HCT116 (cell line): Measurements from ENCODE around the gene TBC1D14. TPM values are rescaled to one million over a fixed set of nuclear protein-coding genes. Genes with fewer than 3 reads are reported as not detected.

ENCODE experiments used
- ATAC-seq: fragments of 200-7000 bp; cut with Tn5 transposase; 2 replicates; pipeline ENCODE4 v1.9.1; 2020; ENCODE audit warnings: mild to moderate bottlenecking, moderate library complexity
- BruUV-seq: library from RNA; stranded (reverse); fragments of 400-500 nt; replicated peaks from 2 replicates; lab custom pipeline; 2021; lab: Mats Ljungman, UMichigan
- CTCF ChIA-PET: fragments of 300-600 bp; sonication (Branson Sonifier 250); formaldehyde crosslinking; loops from one replicate; lab custom pipeline; 2021; ENCODE audit warnings: antibody characterized with exemption; lab: Charles Lee
- POLR2A ChIA-PET: fragments of 300-600, 350-600 bp; sonication (Branson Sonifier 250); formaldehyde crosslinking; loops from one replicate; lab custom pipeline; 2021; ENCODE audit warnings: antibody characterized with exemption; lab: Charles Lee
- RAD21 ChIA-PET, 2 experiments: fragments of 300-600 bp; sonication (Branson Sonifier 250); formaldehyde crosslinking; loops; one replicate each; lab custom pipeline; 2023; ENCODE audit warnings: low total read pairs in 2 of 2; ENCODE audit not compliant: uncharacterized antibody in 2 of 2, unreplicated experiment in 2 of 2, low non-redundant PET in 1 of 2; lab: Charles Lee
- DNase-seq: peaks from one replicate; pipeline ENCODE4 v3.0.0-alpha.2; 2010; ENCODE audit warnings: low read depth, low spot score
- H2AFZ ChIP-seq: fragments of 200-600 bp; shearing (Covaris generic), sonication (generic); 2 replicates; pipeline ENCODE4 v1.6.1; 2017; ENCODE audit warnings: low read depth, mixed run types, mixed read lengths, antibody characterized with exemption, low read length; ENCODE audit not compliant: poor library complexity, severe bottlenecking
- H3K27ac ChIP-seq: 2 replicates; pipeline ENCODE4 v1.5.1; 2012; ENCODE audit warnings: low read depth, low read length
- H3K27me3 ChIP-seq: fragments of 200-600 bp; sonication (generic); 2 replicates; pipeline ENCODE4 v1.6.1; 2016; ENCODE audit warnings: mixed run types, low read length, mixed read lengths; ENCODE audit not compliant: insufficient read depth
- H3K36me3 ChIP-seq, 2 experiments: fragments of 200-500 bp in 1 of 2; fragments of 200-600 bp in 1 of 2; sonication (Bioruptor generic) in 1 of 2; sonication (generic) in 1 of 2; 2 replicates each; pipeline versions ENCODE4 v1.5.1 to v1.6.1; 2014 to 2016; ENCODE audit warnings: low read length in 2 of 2, inconsistent platforms in 1 of 2, mixed read lengths in 1 of 2, mixed run types in 1 of 2; ENCODE audit not compliant: insufficient read depth in 2 of 2, control insufficient read depth in 1 of 2
- H3K4me1 ChIP-seq, 2 experiments: fragments of 200-600 bp in 1 of 2; sonication (generic) in 1 of 2; 2 replicates each; pipeline versions ENCODE4 v1.5.1 to v1.6.1; 2012 to 2017; ENCODE audit warnings: low read length in 2 of 2, inconsistent platforms in 1 of 2, mild to moderate bottlenecking in 1 of 2, mixed read lengths in 1 of 2, mixed run types in 1 of 2, moderate library complexity in 1 of 2; ENCODE audit not compliant: insufficient read depth in 2 of 2, control insufficient read depth in 1 of 2
- H3K4me2 ChIP-seq: fragments of 200-600 bp; sonication (generic); 2 replicates; pipeline ENCODE4 v1.6.1; 2017; ENCODE audit warnings: mixed run types, low read length, mixed read lengths
- H3K4me3 ChIP-seq, 2 experiments: fragments of 200-600 bp in 1 of 2; sonication (generic) in 1 of 2; replicated peaks in 1 of 2; 2 replicates each; pipeline ENCODE4 v1.5.1; 2011 to 2016; ENCODE audit warnings: low read length in 2 of 2, control low read depth in 1 of 2, low read depth in 1 of 2, mild to moderate bottlenecking in 1 of 2, mixed read lengths in 1 of 2, mixed run types in 1 of 2
- H3K79me2 ChIP-seq: fragments of 200-600 bp; sonication (generic); 2 replicates; pipeline ENCODE4 v1.6.1; 2017; ENCODE audit warnings: mild to moderate bottlenecking, mixed run types, low read length, moderate library complexity, mixed read lengths; ENCODE audit not compliant: insufficient read depth
- H3K9ac ChIP-seq: fragments of 200-600 bp; sonication (generic); 2 replicates; pipeline ENCODE4 v1.6.1; 2016; ENCODE audit warnings: low read length, mixed read lengths
- H3K9me2 ChIP-seq: fragments of 200-600 bp; sonication (generic), shearing (Covaris generic); 2 replicates; pipeline ENCODE4 v1.6.1; 2017; ENCODE audit warnings: mixed run types, mild to moderate bottlenecking, moderate library complexity; ENCODE audit not compliant: insufficient read depth
- H3K9me3 ChIP-seq, 2 experiments: fragments of 200-500 bp in 1 of 2; fragments of 200-600 bp in 1 of 2; sonication (Bioruptor generic) in 1 of 2; sonication (generic) in 1 of 2; 2 replicates each; pipeline ENCODE4 v1.6.1; 2014 to 2017; ENCODE audit warnings: low read length in 2 of 2, mixed read lengths in 2 of 2, inconsistent platforms in 1 of 2, low read depth in 1 of 2, mild to moderate bottlenecking in 1 of 2, mixed run types in 1 of 2, moderate library complexity in 1 of 2; ENCODE audit not compliant: control insufficient read depth in 1 of 2, insufficient read depth in 1 of 2
- H4K20me1 ChIP-seq: fragments of 200-600 bp; sonication (generic), shearing (Covaris generic); 2 replicates; pipeline ENCODE4 v1.6.1; 2017; ENCODE audit warnings: mixed run types, mild to moderate bottlenecking, moderate library complexity; ENCODE audit not compliant: insufficient read depth
- CBX3 ChIP-seq: IDR thresholded peaks from 2 replicates; pipeline ENCODE4 v1.6.1; 2012; ENCODE audit warnings: low read depth
- CEBPB ChIP-seq: IDR thresholded peaks from 2 replicates; pipeline ENCODE4 v1.6.1; 2012; ENCODE audit warnings: low read depth
- EZH2 ChIP-seq: fragments of 200-600 bp; sonication (generic); IDR thresholded peaks from 2 replicates; pipeline ENCODE4 v1.6.1; 2017; ENCODE audit warnings: antibody characterized with exemption, mixed run types
- EZH2phosphoT487 ChIP-seq: fragments of 200-600 bp; IDR thresholded peaks from 2 replicates; pipeline ENCODE4 v1.6.1; 2018; ENCODE audit warnings: antibody characterized with exemption, borderline replicate concordance
- FOSL1 ChIP-seq: IDR thresholded peaks from 2 replicates; pipeline ENCODE4 v1.6.1; 2012; ENCODE audit warnings: low read depth
- JUND ChIP-seq: IDR thresholded peaks from 2 replicates; pipeline ENCODE4 v1.6.1; 2012
- POLR2A ChIP-seq: IDR thresholded peaks from 2 replicates; pipeline ENCODE4 v1.7.0; 2011; ENCODE audit warnings: borderline replicate concordance; ENCODE audit not compliant: insufficient read depth, insufficient read length; ENCODE audit errors: extremely low read depth
- POLR2AphosphoS5 ChIP-seq: IDR thresholded peaks from 2 replicates; pipeline ENCODE4 v1.6.1; 2011; ENCODE audit warnings: mild to moderate bottlenecking, low read depth, low read length, moderate library complexity
- SP1 ChIP-seq: IDR thresholded peaks from 2 replicates; pipeline ENCODE4 v1.6.1; 2012; ENCODE audit warnings: low read depth
- SRF ChIP-seq: IDR thresholded peaks from 2 replicates; pipeline ENCODE4 v1.6.1; 2012; ENCODE audit warnings: low read depth
- ZNF274 ChIP-seq: fragments of 200-500 bp; sonication (Bioruptor generic); IDR thresholded peaks from 2 replicates; pipeline ENCODE4 v1.6.1; 2014; ENCODE audit warnings: mild to moderate bottlenecking, low read depth, low read length, inconsistent platforms
- intact Hi-C: fragments of 100-400 bp; cut with micrococcal nuclease; formaldehyde crosslinking; loops from 2 replicates; pipeline ENCODE4 v1.10.0; 2022
- total RNA-seq: library from RNA; stranded (reverse); gene quantifications from one replicate; pipeline ENCODE4 v1.2.1, GENCODE V29; 2021; ENCODE audit not compliant: unreplicated experiment
- TF ChIP-seq, protein P1 (sequence below): IDR thresholded peaks from 2 replicates; pipeline ENCODE4 v1.6.1; 2012; ENCODE audit warnings: low read depth
- TF ChIP-seq, protein P2 (sequence below): IDR thresholded peaks from 2 replicates; pipeline ENCODE4 v1.6.1; 2012
- TF ChIP-seq, protein P3 (sequence below): IDR thresholded peaks from 2 replicates; pipeline ENCODE4 v1.6.1; 2011; ENCODE audit warnings: mild to moderate bottlenecking, low read length, moderate library complexity; ENCODE audit not compliant: insufficient replicate concordance; ENCODE audit errors: extremely low read depth

TBC1D14 gene
- total RNA-seq, 1 experiment from 2014 or later, result 62.9 TPM

DNA sequence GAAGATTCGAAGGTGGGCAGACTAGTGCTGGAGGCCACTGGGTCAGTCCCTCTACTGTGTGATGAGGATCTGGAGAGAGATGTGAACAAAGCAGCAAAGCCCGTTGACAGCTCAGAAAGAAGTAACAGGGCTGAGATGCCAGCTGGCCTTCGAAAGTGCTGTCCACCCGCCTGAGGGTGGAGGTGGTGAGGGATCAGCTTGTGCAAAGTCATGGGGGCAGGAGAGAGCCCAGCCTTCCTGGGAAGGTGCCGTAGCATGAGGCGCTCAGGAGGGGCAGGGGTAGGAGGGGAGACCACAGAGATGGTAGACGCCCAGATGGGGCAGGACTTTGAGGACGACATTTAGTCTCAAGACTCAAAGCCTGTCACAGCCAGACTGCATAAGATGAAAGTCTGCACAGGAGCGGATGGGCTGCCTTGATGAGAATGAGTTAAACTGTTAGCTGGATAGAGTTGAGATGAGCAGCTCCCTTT lies 19.7 kb downstream of the TBC1D14 start (continued):
- TF ChIP-seq POLR2A, result no peak
- TF ChIP-seq, protein P1, sequence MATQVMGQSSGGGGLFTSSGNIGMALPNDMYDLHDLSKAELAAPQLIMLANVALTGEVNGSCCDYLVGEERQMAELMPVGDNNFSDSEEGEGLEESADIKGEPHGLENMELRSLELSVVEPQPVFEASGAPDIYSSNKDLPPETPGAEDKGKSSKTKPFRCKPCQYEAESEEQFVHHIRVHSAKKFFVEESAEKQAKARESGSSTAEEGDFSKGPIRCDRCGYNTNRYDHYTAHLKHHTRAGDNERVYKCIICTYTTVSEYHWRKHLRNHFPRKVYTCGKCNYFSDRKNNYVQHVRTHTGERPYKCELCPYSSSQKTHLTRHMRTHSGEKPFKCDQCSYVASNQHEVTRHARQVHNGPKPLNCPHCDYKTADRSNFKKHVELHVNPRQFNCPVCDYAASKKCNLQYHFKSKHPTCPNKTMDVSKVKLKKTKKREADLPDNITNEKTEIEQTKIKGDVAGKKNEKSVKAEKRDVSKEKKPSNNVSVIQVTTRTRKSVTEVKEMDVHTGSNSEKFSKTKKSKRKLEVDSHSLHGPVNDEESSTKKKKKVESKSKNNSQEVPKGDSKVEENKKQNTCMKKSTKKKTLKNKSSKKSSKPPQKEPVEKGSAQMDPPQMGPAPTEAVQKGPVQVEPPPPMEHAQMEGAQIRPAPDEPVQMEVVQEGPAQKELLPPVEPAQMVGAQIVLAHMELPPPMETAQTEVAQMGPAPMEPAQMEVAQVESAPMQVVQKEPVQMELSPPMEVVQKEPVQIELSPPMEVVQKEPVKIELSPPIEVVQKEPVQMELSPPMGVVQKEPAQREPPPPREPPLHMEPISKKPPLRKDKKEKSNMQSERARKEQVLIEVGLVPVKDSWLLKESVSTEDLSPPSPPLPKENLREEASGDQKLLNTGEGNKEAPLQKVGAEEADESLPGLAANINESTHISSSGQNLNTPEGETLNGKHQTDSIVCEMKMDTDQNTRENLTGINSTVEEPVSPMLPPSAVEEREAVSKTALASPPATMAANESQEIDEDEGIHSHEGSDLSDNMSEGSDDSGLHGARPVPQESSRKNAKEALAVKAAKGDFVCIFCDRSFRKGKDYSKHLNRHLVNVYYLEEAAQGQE, result no peak
- TF ChIP-seq EZH2, result no peak
- TF ChIP-seq ZNF274, result no peak
- TF ChIP-seq, protein P2, sequence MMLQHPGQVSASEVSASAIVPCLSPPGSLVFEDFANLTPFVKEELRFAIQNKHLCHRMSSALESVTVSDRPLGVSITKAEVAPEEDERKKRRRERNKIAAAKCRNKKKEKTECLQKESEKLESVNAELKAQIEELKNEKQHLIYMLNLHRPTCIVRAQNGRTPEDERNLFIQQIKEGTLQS, result no peak
- TF ChIP-seq POLR2AphosphoS5, result no peak
- TF ChIP-seq EZH2phosphoT487, result no peak
- no peak for TF ChIP-seq CEBPB

DNA sequence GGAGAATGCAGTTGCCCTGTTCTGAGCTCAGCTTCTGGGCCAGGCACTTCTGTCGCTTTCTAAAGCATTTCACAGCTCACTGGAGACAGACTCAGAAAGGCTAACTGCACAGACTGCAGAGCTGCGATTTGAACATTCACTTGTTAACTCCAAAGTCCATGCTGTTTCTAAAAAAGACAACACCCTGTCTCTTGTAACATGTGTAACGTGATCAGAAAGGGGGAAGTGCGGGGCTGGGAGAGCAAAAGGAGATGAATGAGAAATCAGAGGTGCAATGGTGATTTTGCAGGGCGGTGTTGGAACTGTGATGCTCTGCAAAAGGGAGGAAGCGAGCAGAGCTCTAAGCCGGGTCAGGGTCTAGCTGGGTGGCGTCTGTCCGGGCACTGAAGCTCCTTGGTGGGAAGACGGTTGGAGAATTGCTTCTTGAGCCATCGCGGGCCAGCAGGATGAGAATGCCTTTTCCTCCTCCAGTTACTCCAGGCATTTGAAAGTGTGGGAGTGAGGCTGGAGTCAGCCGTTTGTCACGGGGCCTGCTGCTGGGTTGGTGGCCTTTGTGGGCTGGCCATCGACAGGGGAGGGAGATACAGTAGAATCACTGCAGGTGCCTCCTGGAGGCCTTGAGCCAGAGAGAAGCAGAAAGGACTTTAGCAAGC lies 20.3 kb downstream of the TBC1D14 start:
- TF ChIP-seq CEBPB (no peak), JUND (no peak), ZNF274 (no peak), FOSL1 (no peak), EZH2 (no peak), SP1 (no peak), CBX3 (no peak), SRF (no peak), POLR2A (no peak), EZH2phosphoT487 (no peak)
- TF ChIP-seq, protein P3, sequence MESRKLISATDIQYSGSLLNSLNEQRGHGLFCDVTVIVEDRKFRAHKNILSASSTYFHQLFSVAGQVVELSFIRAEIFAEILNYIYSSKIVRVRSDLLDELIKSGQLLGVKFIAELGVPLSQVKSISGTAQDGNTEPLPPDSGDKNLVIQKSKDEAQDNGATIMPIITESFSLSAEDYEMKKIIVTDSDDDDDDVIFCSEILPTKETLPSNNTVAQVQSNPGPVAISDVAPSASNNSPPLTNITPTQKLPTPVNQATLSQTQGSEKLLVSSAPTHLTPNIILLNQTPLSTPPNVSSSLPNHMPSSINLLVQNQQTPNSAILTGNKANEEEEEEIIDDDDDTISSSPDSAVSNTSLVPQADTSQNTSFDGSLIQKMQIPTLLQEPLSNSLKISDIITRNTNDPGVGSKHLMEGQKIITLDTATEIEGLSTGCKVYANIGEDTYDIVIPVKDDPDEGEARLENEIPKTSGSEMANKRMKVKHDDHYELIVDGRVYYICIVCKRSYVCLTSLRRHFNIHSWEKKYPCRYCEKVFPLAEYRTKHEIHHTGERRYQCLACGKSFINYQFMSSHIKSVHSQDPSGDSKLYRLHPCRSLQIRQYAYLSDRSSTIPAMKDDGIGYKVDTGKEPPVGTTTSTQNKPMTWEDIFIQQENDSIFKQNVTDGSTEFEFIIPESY, result no peak
- TF ChIP-seq, protein P1, result no peak
- no peak overlapping the region for H3K4me2 ChIP-seq
- intact Hi-C loops, result no loop called here
- peaks cover 0 to 9% of the 10 kb centered on the region in 2 experiments; a peak in 1 of 4 replicates for H3K4me1 ChIP-seq
- H4K20me1 ChIP-seq, result no peaks in the 10 kb centered on the region
- H3K9me3 ChIP-seq, result no peaks in the 10 kb centered on the region
- H3K36me3 ChIP-seq, result peaks cover 0 to 8% of the 10 kb centered on the region in 2 experiments; a peak in 1 of 4 replicates
- BruUV-seq, result no TSS peak
- H2AFZ ChIP-seq, result no peak overlapping the region
- ChIA-PET RAD21 (interaction anchor here in 1 of 2 experiments (0.7 kb wide), 1 partner anchor 138 kb away, joined by 3 read pairs; the partner anchor contains the start of gene GRPEL1), POLR2A (no interaction called here), CTCF (interaction anchor here (1.1 kb wide), 1 partner anchor 210 kb away, joined by 3 read pairs; no protein-coding TSS in a partner anchor)
- no peaks in the 10 kb centered on the region for H3K27me3 ChIP-seq
- H3K9ac ChIP-seq, result no peak overlapping the region
- ATAC-seq (no peak), DNase-seq (no peak)
- H3K4me3 ChIP-seq, result no peak overlapping the region
- no peak overlapping the region for H3K27ac ChIP-seq
- H3K9me2 ChIP-seq, result no peaks in the 10 kb centered on the region
- H3K79me2 ChIP-seq, result peaks cover 29% of the 10 kb centered on the region
